T-helper 1 cell treated with Interleukin-12 subunit alpha and Interleukin-12 subunit beta and Interleukin-4 antibody, amounts not matched to agents 30 ng/mL and 1 ng/mL, for 36 hours (primary cell): ENCODE data around the gene C11orf24. TPM values are rescaled to one million over a fixed set of nuclear protein-coding genes. Genes with fewer than 3 reads are reported as not detected.

Experiments
- intact Hi-C: fragments of 100-400 bp; cut with micrococcal nuclease; formaldehyde crosslinking; loops from one replicate; pipeline ENCODE4 v1.15.1; 2024
- total RNA-seq: library from RNA; stranded (reverse); gene quantifications from 2 replicates; pipeline ENCODE4 v1.2.3, GENCODE V29; 2022

Gene C11orf24
- 23.9 and 28.3 TPM in 2 replicates for total RNA-seq

GRCh38 chr11:68271781-68272608 lies at the start of gene C11orf24:
C11orf24 (minus strand) TSS chr11:68271973; CDS start chr11:68263767, 8,206 bp downstream.
- intact Hi-C loops, result loop anchor here (1.0 to 10.0 kb wide), 9 partner anchors 10 to 1403 kb away; partner anchors contain the start of genes LRP5, LTO1 and PPP6R3

- intact Hi-C loops, result no loop called here
Observed at GRCh38 chr11:68317147-68317785, 45.5 kb upstream of the C11orf24 start.

- intact Hi-C loops, result no loop called here
Observed at GRCh38 chr11:68315171-68315920, 43.6 kb upstream of the C11orf24 start.

- intact Hi-C loops, result loop anchor here (5.0 kb wide), 2 partner anchors 42 to 68 kb away; partner anchors contain the start of gene C11orf24
Observed at GRCh38 chr11:68314203-68315170, 42.7 kb upstream of the C11orf24 start.

GRCh38 chr11:68313574-68314202 lies 41.9 kb upstream of the C11orf24 start:
- intact Hi-C loops, result loop anchor here (2.0 to 5.0 kb wide), 3 partner anchors 27 to 69 kb away; partner anchors contain the start of gene C11orf24

GRCh38 chr11:68312780-68313573 lies 41.2 kb upstream of the C11orf24 start:
- intact Hi-C loops, result loop anchor here (2.0 to 5.0 kb wide), 3 partner anchors 28 to 69 kb away; partner anchors contain the start of gene C11orf24

GRCh38 chr11:68312117-68312779 lies 40.5 kb upstream of the C11orf24 start, which contains the start of gene LRP5:
LRP5 (plus strand) TSS chr11:68312591; CDS start chr11:68312715, 124 bp downstream.
- intact Hi-C loops, result loop anchor here (2.0 to 5.0 kb wide), 3 partner anchors 29 to 70 kb away; partner anchors contain the start of gene C11orf24

- intact Hi-C loops, result loop anchor here (2.0 to 5.0 kb wide), 3 partner anchors 29 to 71 kb away; partner anchors contain the start of gene C11orf24
Observed at GRCh38 chr11:68311160-68312116, 39.7 kb upstream of the C11orf24 start.

- intact Hi-C loops, result loop anchor here (5.0 kb wide), 2 partner anchors 37 to 73 kb away; partner anchors contain the start of gene C11orf24
Observed at GRCh38 chr11:68309621-68310185, 37.9 kb upstream of the C11orf24 start.

GRCh38 chr11:68308068-68308467 lies 36.3 kb upstream of the C11orf24 start:
- intact Hi-C loops, result no loop called here

GRCh38 chr11:68306636-68307035 lies 34.9 kb upstream of the C11orf24 start:
- intact Hi-C loops, result no loop called here

- intact Hi-C loops, result no loop called here
Observed at GRCh38 chr11:68303982-68304780, 32.4 kb upstream of the C11orf24 start.

GRCh38 chr11:68303083-68303482 lies 31.3 kb upstream of the C11orf24 start:
- intact Hi-C loops, result no loop called here

- intact Hi-C loops, result no loop called here
Observed at GRCh38 chr11:68302670-68303069, 30.9 kb upstream of the C11orf24 start.

GRCh38 chr11:68302256-68302655 lies 30.5 kb upstream of the C11orf24 start:
- intact Hi-C loops, result no loop called here
